Hematopoietic multipotent progenitor cell treated with erythropoietin and hydrocortisone succinate and interleukin-3 and kit ligand, for 8 days (in vitro differentiated cells): Measurements from ENCODE around the gene MSH3.
"Not testable (repeated sequence)": the region's sequence is repeated elsewhere in the genome, so short reads cannot be mapped to it uniquely, and the experiment has no call there.

Experiments
- DNase-seq: peaks from one replicate; pipeline ENCODE4 v3.0.0-alpha.2; 2015

MSH3 gene

GRCh38 chr5:80659106-80659505 lies 4.7 kb downstream of the MSH3 start:
- DNase-seq, result no peak

- not testable (repeated sequence) for DNase-seq
Measured at GRCh38 chr5:80660661-80661060, 6.2 kb downstream of the MSH3 start.

- DNase-seq, result no peak
Measured at GRCh38 chr5:80662108-80662507, 7.7 kb downstream of the MSH3 start.

GRCh38 chr5:80665057-80665456 lies 10.6 kb downstream of the MSH3 start:
- no peak for DNase-seq

GRCh38 chr5:80667384-80667783 lies 12.9 kb downstream of the MSH3 start:
- DNase-seq, result no peak

GRCh38 chr5:80668016-80668969 lies 13.8 kb downstream of the MSH3 start:
- no peak for DNase-seq

- DNase-seq, result peak; percentile 84
Measured at GRCh38 chr5:80672140-80672736, 17.8 kb downstream of the MSH3 start.

- no peak for DNase-seq
Measured at GRCh38 chr5:80676706-80677105, 22.3 kb downstream of the MSH3 start.

GRCh38 chr5:80686757-80687156 lies 32.3 kb downstream of the MSH3 start:
- peak; percentile 44 for DNase-seq

GRCh38 chr5:80688648-80689420 lies 34.4 kb downstream of the MSH3 start:
- no peak for DNase-seq

GRCh38 chr5:80689627-80690026 lies 35.2 kb downstream of the MSH3 start:
- DNase-seq, result no peak

GRCh38 chr5:80695666-80696065 lies 41.2 kb downstream of the MSH3 start:
- DNase-seq, result no peak

- no peak for DNase-seq
Measured at GRCh38 chr5:80696450-80696849, 42.0 kb downstream of the MSH3 start.

- no peak for DNase-seq
Measured at GRCh38 chr5:80697100-80697499, 42.6 kb downstream of the MSH3 start.

GRCh38 chr5:80698369-80698768 lies 43.9 kb downstream of the MSH3 start:
- DNase-seq, result no peak

- DNase-seq, result no peak
Measured at GRCh38 chr5:80701597-80701996, 47.1 kb downstream of the MSH3 start.

- DNase-seq, result no peak
Measured at GRCh38 chr5:80703291-80703690, 48.8 kb downstream of the MSH3 start.

- DNase-seq, result no peak
Measured at GRCh38 chr5:80703747-80704146, 49.3 kb downstream of the MSH3 start.

- no peak for DNase-seq
Measured at GRCh38 chr5:80704221-80704620, 49.8 kb downstream of the MSH3 start.

- DNase-seq, result no peak
Measured at GRCh38 chr5:80705216-80705769, 50.8 kb downstream of the MSH3 start.

- DNase-seq, result no peak
Measured at GRCh38 chr5:80705801-80706200, 51.3 kb downstream of the MSH3 start.

- no peak for DNase-seq
Measured at GRCh38 chr5:80706835-80707447, 52.5 kb downstream of the MSH3 start.

- no peak for DNase-seq
Measured at GRCh38 chr5:80707645-80708044, 53.2 kb downstream of the MSH3 start.
